Fibroblast of lung (primary cell): ENCODE measurements around the gene RPS4Y1. TPM values are rescaled to one million over a fixed set of nuclear protein-coding genes. Genes with fewer than 3 reads are reported as not detected.

ENCODE experiments used
- DNase-seq, 2 donors: peaks; one replicate each; pipeline versions ENCODE4 v3.0.0 to v3.0.0-alpha.2; 2010; ENCODE audit warnings: low read depth in 2 of 2
- H2AFZ ChIP-seq: 2 replicates; pipeline ENCODE4 v1.5.1; 2012; ENCODE audit warnings: low read length, control low read depth, inconsistent platforms
- H3K27ac ChIP-seq: 2 replicates; pipeline ENCODE4 v1.5.1; 2011; ENCODE audit warnings: low read length, control low read depth; ENCODE audit not compliant: insufficient read depth
- H3K27me3 ChIP-seq: 2 replicates; pipeline ENCODE4 v1.5.1; 2011; ENCODE audit warnings: mild to moderate bottlenecking, low read length; ENCODE audit not compliant: control insufficient read depth, insufficient read depth
- H3K36me3 ChIP-seq: 2 replicates; pipeline ENCODE4 v1.5.1; 2011; ENCODE audit warnings: low read length; ENCODE audit not compliant: control insufficient read depth, insufficient read depth
- H3K4me1 ChIP-seq: 2 replicates; pipeline ENCODE4 v1.5.1; 2011; ENCODE audit warnings: low read length; ENCODE audit not compliant: control insufficient read depth, insufficient read depth; ENCODE audit errors: extremely low read depth
- H3K4me2 ChIP-seq: 2 replicates; pipeline ENCODE4 v1.5.1; 2011; ENCODE audit warnings: low read length, control low read depth; ENCODE audit not compliant: insufficient read depth; ENCODE audit errors: extremely low read depth
- H3K4me3 ChIP-seq, 4 experiments: fragments of 200-600 bp in 1 of 4; sonication (generic) in 1 of 4; replicated peaks in 1 of 4; 2 replicates each; pipeline ENCODE4 v1.5.1; 2011 to 2016; ENCODE audit warnings: low read length in 4 of 4, low read depth in 3 of 4, mild to moderate bottlenecking in 3 of 4, control low read depth in 2 of 4, inconsistent platforms in 1 of 4, mixed read lengths in 1 of 4; ENCODE audit not compliant: insufficient read depth in 1 of 4; ENCODE audit errors: control extremely low read depth in 1 of 4
- H3K79me2 ChIP-seq: 2 replicates; pipeline ENCODE4 v1.5.1; 2012; ENCODE audit warnings: mild to moderate bottlenecking, low read length, inconsistent platforms; ENCODE audit not compliant: control insufficient read depth, insufficient read depth
- H3K9ac ChIP-seq: 2 replicates; pipeline ENCODE4 v1.5.1; 2011; ENCODE audit warnings: mild to moderate bottlenecking, low read length, control low read depth; ENCODE audit not compliant: insufficient read depth
- H3K9me3 ChIP-seq: 2 replicates; pipeline ENCODE4 v1.5.1; 2012; ENCODE audit warnings: low read depth, low read length; ENCODE audit not compliant: control insufficient read depth, insufficient read depth
- H4K20me1 ChIP-seq: 2 replicates; pipeline ENCODE4 v1.5.1; 2011; ENCODE audit warnings: low read length; ENCODE audit not compliant: control insufficient read depth, insufficient read depth; ENCODE audit errors: extremely low read depth
- EZH2 ChIP-seq: IDR thresholded peaks from 2 replicates; pipeline ENCODE4 v1.5.1; 2012; ENCODE audit warnings: low read length, control low read depth, mild to moderate bottlenecking; ENCODE audit errors: missing control alignments
- polyA plus RNA-seq, 2 donors: library from polyadenylated mRNA; depleted of rRNA in 1 of 2; stranded (reverse) in 1 of 2; unstranded in 1 of 2; fragments of >200 nt; gene quantifications; 2 replicates each; pipeline ENCODE4 v1.2.1, GENCODE V29; 2011 to 2012; ENCODE audit warnings: missing spikeins in 1 of 2
- total RNA-seq: library from RNA; depleted of rRNA; stranded (reverse); fragments of >200 nt; gene quantifications from 2 replicates; pipeline ENCODE4 v1.2.1, GENCODE V29; 2014
- TF ChIP-seq, protein P1 (sequence below), 2 donors: IDR thresholded peaks in 1 of 2; conservative IDR thresholded peaks in 1 of 2; 1 replicate in 1 of 2; 2 replicates in 1 of 2; pipeline ENCODE4 v1.5.1; 2011 to 2012; ENCODE audit warnings: low read length in 2 of 2, control low read depth in 1 of 2, inconsistent platforms in 1 of 2, low read depth in 1 of 2, mild to moderate bottlenecking in 1 of 2

The RPS4Y1 gene
- total and polyA plus RNA-seq, 2 donors (not counting 1 experiment from before 2014, with no cell fraction given): 813 TPM; not detected in 1

DNA sequence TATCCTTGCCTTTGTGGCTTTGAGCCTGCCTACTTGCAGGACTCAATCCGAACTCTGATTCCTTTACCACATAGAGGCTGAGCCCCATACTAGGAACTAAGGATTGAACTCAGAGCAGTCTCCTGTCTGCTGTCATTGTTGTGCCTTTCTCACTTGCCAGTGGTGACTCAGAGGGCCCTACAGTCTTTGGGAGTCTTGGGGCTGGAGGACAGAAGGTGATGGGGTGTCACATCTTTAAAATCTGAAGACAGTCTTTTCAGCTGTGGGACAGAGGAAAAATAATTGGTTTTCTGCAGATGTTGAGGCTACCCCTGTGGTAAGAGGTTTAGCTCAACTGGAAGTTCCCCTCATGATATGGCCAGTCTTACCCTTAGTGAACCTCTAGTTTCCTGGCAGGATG, 8.0 kb downstream of the RPS4Y1 start:
- Histone ChIP-seq H2AFZ (no peak overlapping the region), H4K20me1 (no peaks in the 10 kb centered on the region), H3K36me3 (peaks cover 2% of the 10 kb centered on the region), H3K4me3 (no peak overlapping the region), H3K79me2 (peaks cover 7% of the 10 kb centered on the region), H3K9ac (no peak overlapping the region), H3K9me3 (no peaks in the 10 kb centered on the region), H3K4me1 (no peaks in the 10 kb centered on the region), H3K27ac (no peak overlapping the region), H3K27me3 (no peaks in the 10 kb centered on the region), H3K4me2 (no peak overlapping the region)
- TF ChIP-seq, protein P1, sequence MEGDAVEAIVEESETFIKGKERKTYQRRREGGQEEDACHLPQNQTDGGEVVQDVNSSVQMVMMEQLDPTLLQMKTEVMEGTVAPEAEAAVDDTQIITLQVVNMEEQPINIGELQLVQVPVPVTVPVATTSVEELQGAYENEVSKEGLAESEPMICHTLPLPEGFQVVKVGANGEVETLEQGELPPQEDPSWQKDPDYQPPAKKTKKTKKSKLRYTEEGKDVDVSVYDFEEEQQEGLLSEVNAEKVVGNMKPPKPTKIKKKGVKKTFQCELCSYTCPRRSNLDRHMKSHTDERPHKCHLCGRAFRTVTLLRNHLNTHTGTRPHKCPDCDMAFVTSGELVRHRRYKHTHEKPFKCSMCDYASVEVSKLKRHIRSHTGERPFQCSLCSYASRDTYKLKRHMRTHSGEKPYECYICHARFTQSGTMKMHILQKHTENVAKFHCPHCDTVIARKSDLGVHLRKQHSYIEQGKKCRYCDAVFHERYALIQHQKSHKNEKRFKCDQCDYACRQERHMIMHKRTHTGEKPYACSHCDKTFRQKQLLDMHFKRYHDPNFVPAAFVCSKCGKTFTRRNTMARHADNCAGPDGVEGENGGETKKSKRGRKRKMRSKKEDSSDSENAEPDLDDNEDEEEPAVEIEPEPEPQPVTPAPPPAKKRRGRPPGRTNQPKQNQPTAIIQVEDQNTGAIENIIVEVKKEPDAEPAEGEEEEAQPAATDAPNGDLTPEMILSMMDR (conservative IDR thresholded peaks at IDR 0.05 in 1 of 2, IDR thresholded peaks at IDR 0.05 in 1 of 2; ENCODE audit: low read depth in 1 of 2, low read length in 2 of 2): no peak
- no peak for TF ChIP-seq EZH2
- no peak for DNase-seq

DNA sequence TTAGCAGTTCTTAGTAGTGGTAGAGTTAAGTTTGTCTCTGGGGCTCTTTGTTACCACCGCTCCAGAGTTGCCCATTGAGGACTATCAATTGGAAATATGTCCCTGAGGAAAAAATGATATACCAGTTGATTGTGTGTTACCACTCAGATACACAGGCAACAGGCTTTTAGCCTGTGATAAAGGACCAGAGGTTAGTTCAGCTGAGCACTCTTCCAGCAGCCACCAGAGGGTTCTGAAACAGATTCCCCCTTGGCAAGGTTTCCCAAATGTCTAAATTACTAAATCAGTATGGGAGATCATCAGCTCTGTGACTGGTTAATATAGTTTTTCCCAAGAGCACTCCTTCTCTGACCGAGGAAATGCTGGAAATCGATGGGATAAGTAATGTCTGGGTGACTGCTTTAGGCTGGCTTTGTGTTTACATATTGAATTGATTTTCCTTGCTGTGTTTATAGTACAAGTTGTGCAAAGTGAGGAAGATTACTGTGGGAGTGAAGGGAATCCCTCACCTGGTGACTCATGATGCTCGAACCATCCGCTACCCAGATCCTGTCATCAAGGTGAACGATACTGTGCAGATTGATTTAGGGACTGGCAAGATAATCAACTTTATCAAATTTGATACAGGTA, 12.9 kb downstream of the RPS4Y1 start:
- H3K79me2 ChIP-seq: peaks cover 7% of the 10 kb centered on the region
- no peaks in the 10 kb centered on the region for H4K20me1 ChIP-seq

GRCh38 chrY:2857068-2857467, 15.7 kb downstream of the RPS4Y1 start:
- no peaks in the 10 kb centered on the region for H3K27me3 ChIP-seq
- TF ChIP-seq, protein P1 (conservative IDR thresholded peaks at IDR 0.05 in 1 of 2, IDR thresholded peaks at IDR 0.05 in 1 of 2; ENCODE audit: low read depth in 1 of 2, low read length in 2 of 2): no peak
- no peak for TF ChIP-seq EZH2
- H3K27ac ChIP-seq: no peak overlapping the region
- peaks cover 3% of the 10 kb centered on the region for H3K4me1 ChIP-seq
- H3K4me3 ChIP-seq: no peak overlapping the region
- H3K36me3 ChIP-seq: no peaks in the 10 kb centered on the region
- no peak overlapping the region for H3K4me2 ChIP-seq
- H2AFZ ChIP-seq: no peak overlapping the region
- no peak overlapping the region for H3K9ac ChIP-seq
- peaks cover 8% of the 10 kb centered on the region for H3K79me2 ChIP-seq
- no peaks in the 10 kb centered on the region for H3K9me3 ChIP-seq
- no peaks in the 10 kb centered on the region for H4K20me1 ChIP-seq
- DNase-seq: no peak

More for the DNA sequence above, 12.9 kb downstream of the RPS4Y1 start:
- Histone ChIP-seq H3K4me1 (no peaks in the 10 kb centered on the region), H3K4me2 (no peak overlapping the region), H3K27ac (no peak overlapping the region), H3K9ac (no peak overlapping the region), H2AFZ (no peak overlapping the region), H3K9me3 (no peaks in the 10 kb centered on the region), H3K36me3 (no peaks in the 10 kb centered on the region), H3K4me3 (no peak overlapping the region), H3K27me3 (no peaks in the 10 kb centered on the region)
- TF ChIP-seq, protein P1 (conservative IDR thresholded peaks at IDR 0.05 in 1 of 2, IDR thresholded peaks at IDR 0.05 in 1 of 2; ENCODE audit: low read depth in 1 of 2, low read length in 2 of 2): no peak
- TF ChIP-seq EZH2: no peak
- no peak for DNase-seq
